HG03039 (cell line): ENCODE results near the gene KLHL29.
"Not testable (repeated sequence)": the region's sequence is repeated elsewhere in the genome, so short reads cannot be mapped to it uniquely, and the experiment has no call there.

Experiments used
- ATAC-seq: cut with Tn5 transposase; IDR thresholded peaks from one replicate; pipeline ENCODE4 v1.9.1; 2021; ENCODE audit warnings: mild to moderate bottlenecking, moderate library complexity; ENCODE audit not compliant: unreplicated experiment

The KLHL29 gene

GRCh38 chr2:23734416-23734815 is 349.4 kb downstream of the KLHL29 start:
- no peak for ATAC-seq

GRCh38 chr2:23736783-23737182 is 351.8 kb downstream of the KLHL29 start:
- ATAC-seq = not testable (repeated sequence)

- ATAC-seq = no peak
These were observed 360.2 kb downstream of the KLHL29 start for GRCh38 chr2:23745068-23745725.

GRCh38 chr2:23745726-23746105 is 360.7 kb downstream of the KLHL29 start:
- ATAC-seq = no peak

GRCh38 chr2:23746141-23746863 is 361.3 kb downstream of the KLHL29 start:
- ATAC-seq = no peak

- no peak for ATAC-seq
These were observed 366.8 kb downstream of the KLHL29 start for GRCh38 chr2:23751747-23752265.

GRCh38 chr2:23753291-23754010 is 368.5 kb downstream of the KLHL29 start:
- no peak for ATAC-seq

GRCh38 chr2:23754970-23755369 is 370.0 kb downstream of the KLHL29 start:
- ATAC-seq = no peak

- no peak for ATAC-seq
These were observed 371.8 kb downstream of the KLHL29 start for GRCh38 chr2:23756593-23757292.

GRCh38 chr2:23757686-23758433 is 372.9 kb downstream of the KLHL29 start:
- ATAC-seq = no peak
